ENCODE measurements around the gene FGF4. TPM values are rescaled to one million over a fixed set of nuclear protein-coding genes. Genes with fewer than 3 reads are reported as not detected.

FGF4 gene
- total and polyA plus RNA-seq, 10 of the 15 experiments (the other 5 are each of a cell fraction or from before 2014, with no cell fraction given) = not detected

DNA sequence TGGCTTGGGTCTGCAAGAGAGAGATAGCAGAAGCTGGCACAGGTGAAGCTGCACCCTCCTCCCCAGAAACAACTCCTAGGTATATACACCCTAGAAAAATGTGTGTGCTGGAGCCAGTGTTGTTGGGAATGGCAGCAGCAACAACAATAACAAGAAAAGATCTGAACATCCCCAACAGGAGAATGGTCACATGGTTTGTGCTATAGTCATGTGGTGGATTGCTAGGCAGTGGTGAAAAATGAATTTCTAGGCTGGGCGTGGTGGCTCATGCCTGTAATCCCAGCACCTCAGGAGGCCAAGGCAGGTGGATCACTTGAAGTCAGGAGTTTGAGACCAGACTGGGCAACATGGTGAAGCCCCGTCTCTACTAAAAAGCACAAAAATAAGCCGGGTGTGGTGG is 40.3 kb downstream of the FGF4 start:
- H3K27me3 ChIP-seq (replicated peaks in 1 of 2; ENCODE audit: control insufficient read depth in 2 of 2, insufficient read depth in 2 of 2, low read length in 1 of 2) = peaks cover 0 to 1% of the 10 kb centered on the region in 2 experiments; a peak in 1 of 4 replicates
- RAD21 ChIA-PET (ENCODE audit: unreplicated experiment) = no interaction called here
- no peak overlapping the region for H3K9ac ChIP-seq (ENCODE audit: control insufficient read depth, insufficient read depth, low read length)
- H3K4me1 ChIP-seq (ENCODE audit: control insufficient read depth, insufficient read depth, low read length) = no peaks in the 10 kb centered on the region
- FAIRE-seq (no peak), ATAC-seq (no peak), DNase-seq (ENCODE audit: low read depth, low spot score) (no peak)
- no peaks in the 10 kb centered on the region for H3K79me2 ChIP-seq (ENCODE audit: control insufficient read depth, insufficient read depth, low read length)
- H3K27ac ChIP-seq (ENCODE audit: control insufficient read depth, insufficient read depth) = no peak overlapping the region
- 30% methylated on average over 3 of the region's 3 CpGs for WGBS (ENCODE audit: insufficient coverage, insufficient replicate concordance, low lambda C conversion rate, missing lambda C conversion rate)
- in situ Hi-C loops (cut with MboI) (no loop called here), intact Hi-C loops (cut with micrococcal nuclease; ENCODE audit: unreplicated experiment) (no loop called here)
- POLR2A ChIA-PET = no interaction called here
- SMC1A ChIA-PET (ENCODE audit: uncharacterized antibody, unreplicated experiment) = no interaction called here
- no peaks in the 10 kb centered on the region for H4K20me1 ChIP-seq (ENCODE audit: control insufficient read depth, insufficient read depth)
- TF ChIP-seq NFIC (IDR thresholded peaks at IDR 0.05; ENCODE audit: low read depth, low read length) (no peak), ATF7 (IDR thresholded peaks at IDR 0.05; ENCODE audit: low read depth) (no peak), IKZF1 (conservative IDR thresholded peaks at IDR 0.05) (no peak), CBFB (IDR thresholded peaks at IDR 0.05; ENCODE audit: low read depth) (no peak), RELA (IDR thresholded peaks at IDR 0.05; ENCODE audit: borderline replicate concordance, partially characterized antibody) (no peak)
- TF ChIP-seq, protein P1, sequence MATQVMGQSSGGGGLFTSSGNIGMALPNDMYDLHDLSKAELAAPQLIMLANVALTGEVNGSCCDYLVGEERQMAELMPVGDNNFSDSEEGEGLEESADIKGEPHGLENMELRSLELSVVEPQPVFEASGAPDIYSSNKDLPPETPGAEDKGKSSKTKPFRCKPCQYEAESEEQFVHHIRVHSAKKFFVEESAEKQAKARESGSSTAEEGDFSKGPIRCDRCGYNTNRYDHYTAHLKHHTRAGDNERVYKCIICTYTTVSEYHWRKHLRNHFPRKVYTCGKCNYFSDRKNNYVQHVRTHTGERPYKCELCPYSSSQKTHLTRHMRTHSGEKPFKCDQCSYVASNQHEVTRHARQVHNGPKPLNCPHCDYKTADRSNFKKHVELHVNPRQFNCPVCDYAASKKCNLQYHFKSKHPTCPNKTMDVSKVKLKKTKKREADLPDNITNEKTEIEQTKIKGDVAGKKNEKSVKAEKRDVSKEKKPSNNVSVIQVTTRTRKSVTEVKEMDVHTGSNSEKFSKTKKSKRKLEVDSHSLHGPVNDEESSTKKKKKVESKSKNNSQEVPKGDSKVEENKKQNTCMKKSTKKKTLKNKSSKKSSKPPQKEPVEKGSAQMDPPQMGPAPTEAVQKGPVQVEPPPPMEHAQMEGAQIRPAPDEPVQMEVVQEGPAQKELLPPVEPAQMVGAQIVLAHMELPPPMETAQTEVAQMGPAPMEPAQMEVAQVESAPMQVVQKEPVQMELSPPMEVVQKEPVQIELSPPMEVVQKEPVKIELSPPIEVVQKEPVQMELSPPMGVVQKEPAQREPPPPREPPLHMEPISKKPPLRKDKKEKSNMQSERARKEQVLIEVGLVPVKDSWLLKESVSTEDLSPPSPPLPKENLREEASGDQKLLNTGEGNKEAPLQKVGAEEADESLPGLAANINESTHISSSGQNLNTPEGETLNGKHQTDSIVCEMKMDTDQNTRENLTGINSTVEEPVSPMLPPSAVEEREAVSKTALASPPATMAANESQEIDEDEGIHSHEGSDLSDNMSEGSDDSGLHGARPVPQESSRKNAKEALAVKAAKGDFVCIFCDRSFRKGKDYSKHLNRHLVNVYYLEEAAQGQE (IDR thresholded peaks at IDR 0.05; ENCODE audit: low read depth, low read length) = no peak
- TF ChIP-seq, protein P2, sequence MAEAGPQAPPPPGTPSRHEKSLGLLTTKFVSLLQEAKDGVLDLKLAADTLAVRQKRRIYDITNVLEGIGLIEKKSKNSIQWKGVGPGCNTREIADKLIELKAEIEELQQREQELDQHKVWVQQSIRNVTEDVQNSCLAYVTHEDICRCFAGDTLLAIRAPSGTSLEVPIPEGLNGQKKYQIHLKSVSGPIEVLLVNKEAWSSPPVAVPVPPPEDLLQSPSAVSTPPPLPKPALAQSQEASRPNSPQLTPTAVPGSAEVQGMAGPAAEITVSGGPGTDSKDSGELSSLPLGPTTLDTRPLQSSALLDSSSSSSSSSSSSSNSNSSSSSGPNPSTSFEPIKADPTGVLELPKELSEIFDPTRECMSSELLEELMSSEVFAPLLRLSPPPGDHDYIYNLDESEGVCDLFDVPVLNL (IDR thresholded peaks at IDR 0.05; ENCODE audit: low read depth, low read length) = no peak
- BruUV-seq (replicated peaks) = no TSS peak
- H3K4me3 ChIP-seq = no peak overlapping the region
- H3K4me2 ChIP-seq (ENCODE audit: control insufficient read depth, insufficient read depth) = no peak overlapping the region
- CTCF ChIA-PET = interaction anchor here (0.6 kb wide), 1 partner anchor 734 kb away, joined by 3 read pairs; no protein-coding TSS in a partner anchor
- H2AFZ ChIP-seq (ENCODE audit: control insufficient read depth, low read depth, low read length) = no peak overlapping the region
- H3K9me3 ChIP-seq (replicated peaks; ENCODE audit: control insufficient read depth, insufficient read depth, low read length) = no peaks in the 10 kb centered on the region; the same call in 2 of the 3 replicates
- H3K36me3 ChIP-seq (ENCODE audit: control insufficient read depth in 2 of 2, insufficient read depth in 2 of 2, low read length in 1 of 2) = no peaks in the 10 kb centered on the region

Measured in GM12878 (cell line).